Activated naive CD4-positive, alpha-beta T cell treated with anti-CD3 and anti-CD28 coated beads, Interleukin-2, amount 50 U/mL, for 24 hours (primary cell): ENCODE measurements around the gene HOXA3.

Experiments used
- H3K27ac Mint-ChIP-seq: one replicate; pipeline ENCODE4 v1.8.0; 2021; ENCODE audit warnings: mild to moderate bottlenecking, mixed read lengths
- H3K27me3 Mint-ChIP-seq: one replicate; pipeline ENCODE4 v1.8.0; 2021; ENCODE audit warnings: mixed read lengths
- H3K36me3 Mint-ChIP-seq: one replicate; pipeline ENCODE4 v1.8.0; 2021; ENCODE audit warnings: mixed read lengths
- H3K4me1 Mint-ChIP-seq: one replicate; pipeline ENCODE4 v1.8.0; 2021; ENCODE audit warnings: mixed read lengths
- H3K4me3 Mint-ChIP-seq: one replicate; pipeline ENCODE4 v1.8.0; 2021; ENCODE audit warnings: mild to moderate bottlenecking, mixed read lengths
- H3K9me3 Mint-ChIP-seq: one replicate; pipeline ENCODE4 v1.8.0; 2021; ENCODE audit warnings: mixed read lengths

HOXA3 gene

GRCh38 chr7:27192546-27193334 is 40.4 kb upstream of the HOXA3 start:
- no peaks in the 10 kb centered on the region for H3K9me3 Mint-ChIP-seq
- peak overlapping the region; percentile 70 for H3K4me3 Mint-ChIP-seq
- no peaks in the 10 kb centered on the region for H3K36me3 Mint-ChIP-seq
- peaks cover 71% of the 10 kb centered on the region for H3K27me3 Mint-ChIP-seq
- peaks cover 41% of the 10 kb centered on the region for H3K4me1 Mint-ChIP-seq
- no peak overlapping the region for H3K27ac Mint-ChIP-seq

- Mint-ChIP-seq H3K9me3 (no peaks in the 10 kb centered on the region), H3K27me3 (peaks cover 72% of the 10 kb centered on the region), H3K4me3 (peak overlapping the region; percentile 61), H3K27ac (no peak overlapping the region), H3K36me3 (no peaks in the 10 kb centered on the region), H3K4me1 (peaks cover 48% of the 10 kb centered on the region)
Observed at GRCh38 chr7:27191833-27192545, 39.6 kb upstream of the HOXA3 start.

- H3K9me3 Mint-ChIP-seq: no peaks in the 10 kb centered on the region
- H3K36me3 Mint-ChIP-seq: no peaks in the 10 kb centered on the region
- H3K27me3 Mint-ChIP-seq: peaks cover 72% of the 10 kb centered on the region
- H3K27ac Mint-ChIP-seq: no peak overlapping the region
- H3K4me1 Mint-ChIP-seq: peaks cover 52% of the 10 kb centered on the region
- peak overlapping the region; percentile 39 for H3K4me3 Mint-ChIP-seq
Observed at GRCh38 chr7:27191161-27191731, 38.9 kb upstream of the HOXA3 start.

GRCh38 chr7:27189997-27190748 is 37.8 kb upstream of the HOXA3 start:
- H3K27ac Mint-ChIP-seq: no peak overlapping the region
- H3K36me3 Mint-ChIP-seq: no peaks in the 10 kb centered on the region
- no peaks in the 10 kb centered on the region for H3K9me3 Mint-ChIP-seq
- H3K4me1 Mint-ChIP-seq: peaks cover 63% of the 10 kb centered on the region
- peak overlapping the region; percentile 50 for H3K4me3 Mint-ChIP-seq
- peaks cover 76% of the 10 kb centered on the region for H3K27me3 Mint-ChIP-seq

GRCh38 chr7:27189295-27189996 is 37.1 kb upstream of the HOXA3 start:
- Mint-ChIP-seq H3K27ac (no peak overlapping the region), H3K9me3 (no peaks in the 10 kb centered on the region), H3K4me3 (peak overlapping the region; percentile 50), H3K27me3 (peaks cover 75% of the 10 kb centered on the region), H3K4me1 (peaks cover 69% of the 10 kb centered on the region), H3K36me3 (no peaks in the 10 kb centered on the region)

GRCh38 chr7:27188386-27189294 is 36.3 kb upstream of the HOXA3 start:
- Mint-ChIP-seq H3K27me3 (peaks cover 71% of the 10 kb centered on the region), H3K4me1 (peaks cover 70% of the 10 kb centered on the region), H3K27ac (no peak overlapping the region)

GRCh38 chr7:27187475-27188385 is 35.3 kb upstream of the HOXA3 start:
- Mint-ChIP-seq H3K36me3 (no peaks in the 10 kb centered on the region), H3K9me3 (no peaks in the 10 kb centered on the region), H3K4me1 (peaks cover 66% of the 10 kb centered on the region), H3K27me3 (peaks cover 68% of the 10 kb centered on the region), H3K27ac (no peak overlapping the region), H3K4me3 (peak overlapping the region; percentile 83)

More at GRCh38 chr7:27188386-27189294, 36.3 kb upstream of the HOXA3 start:
- no peaks in the 10 kb centered on the region for H3K9me3 Mint-ChIP-seq
- H3K36me3 Mint-ChIP-seq: no peaks in the 10 kb centered on the region
- H3K4me3 Mint-ChIP-seq: peak overlapping the region; percentile 83

GRCh38 chr7:27186668-27187474 is 34.5 kb upstream of the HOXA3 start:
- no peak overlapping the region for H3K4me3 Mint-ChIP-seq
- H3K4me1 Mint-ChIP-seq: peaks cover 63% of the 10 kb centered on the region
- H3K27me3 Mint-ChIP-seq: peaks cover 71% of the 10 kb centered on the region
- no peaks in the 10 kb centered on the region for H3K9me3 Mint-ChIP-seq
- H3K27ac Mint-ChIP-seq: no peak overlapping the region
- no peaks in the 10 kb centered on the region for H3K36me3 Mint-ChIP-seq

- no peaks in the 10 kb centered on the region for H3K36me3 Mint-ChIP-seq
- H3K4me1 Mint-ChIP-seq: peaks cover 57% of the 10 kb centered on the region
- peaks cover 69% of the 10 kb centered on the region for H3K27me3 Mint-ChIP-seq
- H3K9me3 Mint-ChIP-seq: no peaks in the 10 kb centered on the region
- peak overlapping the region; percentile 82 for H3K27ac Mint-ChIP-seq
- peak overlapping the region; percentile 53 for H3K4me3 Mint-ChIP-seq
Observed at GRCh38 chr7:27185854-27186667, 33.7 kb upstream of the HOXA3 start.

GRCh38 chr7:27185013-27185853 is 32.9 kb upstream of the HOXA3 start, which contains the start of gene HOXA11:
TSS of gene HOXA11 (minus strand) at chr7:27185232. CDS start at chr7:27185144, 88 bp downstream.
- H3K9me3 Mint-ChIP-seq: no peaks in the 10 kb centered on the region
- H3K27ac Mint-ChIP-seq: peak within 1 kb of the TSS; percentile 82
- H3K4me1 Mint-ChIP-seq: peaks cover 54% of the 10 kb centered on the region
- H3K36me3 Mint-ChIP-seq: no peaks in the 10 kb centered on the region
- H3K27me3 Mint-ChIP-seq: peaks cover 64% of the 10 kb centered on the region
- H3K4me3 Mint-ChIP-seq: peak within 1 kb of the TSS; percentile 66

- H3K27ac Mint-ChIP-seq: peak overlapping the region; percentile 2
- peaks cover 61% of the 10 kb centered on the region for H3K27me3 Mint-ChIP-seq
- H3K4me1 Mint-ChIP-seq: peaks cover 52% of the 10 kb centered on the region
Observed at GRCh38 chr7:27184337-27185012, 32.1 kb upstream of the HOXA3 start.

More at GRCh38 chr7:27184337-27185012, 32.1 kb upstream of the HOXA3 start:
- Mint-ChIP-seq H3K36me3 (peaks cover 1% of the 10 kb centered on the region), H3K9me3 (no peaks in the 10 kb centered on the region), H3K4me3 (peak overlapping the region; percentile 66)
